ENCODE data around the gene TRAPPC6A. TPM values are rescaled to one million over a fixed set of nuclear protein-coding genes. Genes with fewer than 3 reads are reported as not detected.
A peak's percentile ranks its signal among the peaks of the same experiment; 100 is the strongest.

The TRAPPC6A gene
- total RNA-seq, 1 experiment from 2014 or later, result 6.5 TPM

- no peak for DNase-seq (ENCODE audit: low read depth)
Measured at GRCh38 chr19:45186509-45187334, 8.7 kb upstream of the TRAPPC6A start.

DNA sequence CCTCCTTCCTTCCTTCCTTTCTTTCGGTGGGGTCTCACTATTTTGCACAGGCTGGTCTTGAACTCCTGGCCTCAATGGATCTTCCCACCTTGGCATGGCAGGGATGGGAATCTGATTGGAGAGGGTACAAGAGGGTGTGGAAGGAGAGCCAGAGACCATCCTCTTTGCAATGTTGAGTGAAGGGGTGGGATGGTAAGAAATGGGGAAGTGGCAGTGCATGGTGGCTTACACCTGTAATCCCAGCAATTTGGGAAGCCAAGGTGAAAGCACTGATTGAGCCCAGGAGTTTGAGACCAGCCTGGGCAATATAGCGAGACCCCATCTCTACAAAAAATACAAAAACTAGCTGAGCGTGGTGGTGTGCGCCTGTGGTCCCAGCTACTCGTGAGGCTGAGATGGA is 6.1 kb upstream of the TRAPPC6A start:
- DNase-seq (ENCODE audit: low read depth), result no peak

DNA sequence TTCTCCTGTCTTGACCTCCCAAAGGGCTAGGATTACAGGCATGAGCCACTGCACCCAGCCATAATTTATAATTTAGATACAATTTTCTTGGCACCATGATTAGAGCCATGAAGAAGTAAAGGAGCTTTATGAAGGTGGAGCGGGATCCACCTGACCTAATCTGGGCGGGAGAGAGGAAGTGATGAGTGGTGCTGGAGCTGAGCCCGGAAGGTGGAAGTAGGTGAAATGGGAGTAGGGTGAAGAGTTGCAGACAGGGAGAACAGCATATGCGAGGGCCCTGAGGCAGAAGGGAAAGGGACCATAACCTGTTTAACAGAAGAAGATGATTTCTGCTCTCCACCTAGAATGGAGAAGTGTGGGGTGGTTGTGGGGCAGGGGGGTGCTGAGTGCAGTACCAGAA is 4.7 kb upstream of the TRAPPC6A start:
- DNase-seq (ENCODE audit: low read depth), result no peak

DNA sequence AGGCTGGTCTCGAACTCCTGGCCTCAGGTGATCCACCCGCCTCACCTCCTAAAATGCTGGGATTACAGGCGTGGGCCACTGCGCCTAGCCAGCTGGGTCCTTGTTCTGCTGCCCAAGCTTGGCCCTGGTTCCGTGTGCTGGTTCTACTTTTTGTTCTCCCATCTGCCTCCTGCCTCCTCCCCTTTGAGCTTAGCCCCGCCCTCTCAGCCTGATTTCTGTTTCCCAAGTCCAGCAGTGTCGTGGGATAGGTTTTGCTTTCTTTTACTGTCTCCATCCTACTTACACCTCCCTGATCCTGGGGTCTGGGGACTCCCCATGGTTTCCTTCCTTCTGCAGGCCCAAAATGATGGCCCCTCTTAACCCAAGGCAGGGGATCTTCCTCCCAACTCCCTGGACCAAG is 2.9 kb upstream of the TRAPPC6A start:
- no peak for DNase-seq (ENCODE audit: low read depth)

GRCh38 chr19:45179892-45180370 is 1.9 kb upstream of the TRAPPC6A start:
- no peak for DNase-seq (ENCODE audit: low read depth)

DNA sequence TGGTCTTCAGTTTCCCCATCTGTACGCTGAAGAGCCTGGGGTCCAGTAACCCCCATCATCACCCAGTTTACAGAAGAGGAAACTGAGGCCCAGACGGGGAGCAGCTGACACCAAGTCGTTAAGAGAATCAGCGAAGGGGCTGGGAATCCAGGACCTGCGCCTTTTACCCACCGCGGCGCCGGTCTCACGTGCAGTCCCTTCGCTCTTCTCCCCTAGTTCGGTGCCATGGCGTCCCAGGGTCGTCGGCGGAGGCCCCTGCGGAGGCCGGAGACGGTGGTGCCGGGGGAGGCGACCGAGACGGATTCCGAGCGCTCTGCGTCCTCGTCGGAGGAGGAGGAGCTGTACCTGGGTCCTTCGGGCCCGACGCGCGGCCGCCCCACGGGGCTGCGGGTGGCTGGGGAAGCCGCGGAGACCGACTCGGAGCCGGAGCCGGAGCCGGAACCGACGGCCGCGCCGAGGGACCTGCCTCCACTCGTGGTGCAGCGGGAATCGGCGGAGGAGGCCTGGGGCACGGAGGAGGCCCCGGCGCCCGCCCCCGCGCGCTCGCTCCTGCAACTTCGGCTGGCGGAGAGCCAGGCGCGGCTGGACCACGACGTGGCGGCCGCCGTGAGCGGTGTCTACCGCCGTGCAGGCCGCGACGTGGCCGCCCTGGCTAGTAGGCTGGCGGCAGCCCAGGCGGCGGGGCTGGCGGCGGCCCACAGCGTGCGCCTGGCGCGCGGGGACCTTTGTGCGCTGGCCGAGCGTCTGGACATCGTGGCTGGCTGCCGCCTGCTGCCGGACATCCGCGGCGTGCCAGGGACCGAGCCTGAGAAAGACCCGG is 1.2 kb upstream of the TRAPPC6A start:
- DNase-seq (ENCODE audit: low read depth), result peak; percentile 39

DNA sequence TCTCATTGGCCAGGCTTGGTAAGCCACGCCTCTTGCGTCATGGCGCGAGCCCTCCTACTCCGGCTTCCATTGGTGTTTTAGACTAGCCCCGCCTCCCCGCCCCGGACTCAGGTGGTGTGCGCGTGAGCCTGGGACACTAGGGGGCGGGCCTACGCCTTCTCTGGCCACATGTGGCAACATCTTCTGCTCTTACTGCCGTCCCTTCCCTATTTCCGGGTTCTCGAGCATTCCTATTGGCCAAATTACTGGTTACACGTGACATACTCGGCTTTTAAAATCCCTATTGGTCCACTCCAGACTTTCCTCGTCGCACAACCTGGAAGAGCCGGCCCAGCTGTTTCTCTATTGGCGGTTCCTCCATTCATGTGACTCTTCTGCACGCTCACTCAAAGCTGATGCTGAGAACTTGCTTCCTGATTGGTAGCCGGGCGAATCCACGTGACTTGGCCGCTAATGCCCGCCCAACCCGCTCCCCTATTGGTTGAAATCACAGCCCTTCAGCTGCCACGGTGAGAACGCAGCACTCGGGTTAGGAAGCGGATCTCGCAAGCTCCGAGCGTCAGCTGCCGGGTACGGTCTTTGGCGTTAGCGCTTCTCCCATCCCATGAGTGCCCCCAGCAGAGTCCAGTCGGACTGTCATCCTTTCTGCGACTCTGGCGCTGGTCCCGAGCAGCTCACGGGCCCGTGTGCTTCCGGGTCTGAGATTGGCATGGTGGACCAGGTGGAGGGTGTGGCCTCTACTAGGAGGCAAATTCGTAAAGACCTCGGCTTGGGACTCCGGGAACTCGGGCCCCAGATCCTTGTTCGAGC is 430 bp upstream of the TRAPPC6A start, which contains the start of gene BLOC1S3:
Gene BLOC1S3, plus strand, starts transcription at position 523 of the 810 bp plus-strand sequence. CDS start 513 bp downstream, outside the sequence.
- peak; percentile 100 for DNase-seq (ENCODE audit: low read depth)

- no peak for DNase-seq (ENCODE audit: low read depth)
Measured at GRCh38 chr19:45175515-45176345, 2.3 kb downstream of the TRAPPC6A start.

DNA sequence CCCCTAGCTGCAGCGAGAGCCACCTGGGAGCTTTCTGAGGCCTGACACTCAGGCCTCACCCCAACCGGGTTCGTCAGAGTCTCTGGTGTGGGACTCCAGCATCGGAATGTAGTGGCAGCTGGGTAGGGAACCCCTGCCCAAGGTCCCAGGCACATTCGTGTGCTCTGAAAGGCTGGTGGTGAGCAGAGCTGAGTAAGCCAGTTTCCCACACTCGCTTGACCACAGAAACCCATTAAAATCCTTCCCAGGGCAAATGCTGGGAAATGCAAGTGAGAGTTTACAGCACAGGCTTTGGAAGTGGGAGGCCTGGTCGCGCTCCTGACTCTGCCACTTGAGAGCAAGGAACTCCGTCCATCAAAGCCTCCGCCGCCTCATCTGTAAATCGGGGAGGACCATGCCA is 4.2 kb downstream of the TRAPPC6A start:
- peak; percentile 88 for DNase-seq (ENCODE audit: low read depth)

DNA sequence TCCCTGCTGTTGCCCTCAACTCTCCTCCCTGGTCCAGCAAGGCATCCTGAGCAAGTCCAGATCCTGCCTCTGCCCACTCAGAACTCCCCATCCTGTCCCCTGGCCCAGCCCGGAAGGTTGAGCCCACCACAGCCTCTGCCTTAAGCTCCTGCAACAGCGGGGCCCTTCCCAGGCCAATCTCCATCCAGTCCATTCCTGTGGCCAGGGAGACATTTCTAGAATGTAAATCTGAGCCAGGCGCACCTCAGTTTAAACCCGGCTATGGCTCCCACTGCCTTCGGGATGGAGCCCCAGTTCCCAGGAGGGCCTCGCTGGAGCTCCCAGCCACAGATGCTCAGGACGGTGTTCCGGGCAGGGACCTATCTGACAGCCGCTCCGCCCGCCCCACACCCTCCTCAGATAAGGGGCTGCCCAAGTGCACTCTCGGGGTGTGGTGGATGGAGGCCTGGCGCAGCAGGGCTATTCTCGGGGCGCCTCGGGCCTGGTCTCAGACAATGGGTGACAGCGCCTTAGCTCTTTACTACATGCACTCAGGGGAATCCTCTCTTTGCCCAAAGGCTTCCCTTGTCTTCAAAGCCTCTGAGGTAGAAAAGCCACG is 5.3 kb downstream of the TRAPPC6A start:
- DNase-seq (ENCODE audit: low read depth), result no peak

DNA sequence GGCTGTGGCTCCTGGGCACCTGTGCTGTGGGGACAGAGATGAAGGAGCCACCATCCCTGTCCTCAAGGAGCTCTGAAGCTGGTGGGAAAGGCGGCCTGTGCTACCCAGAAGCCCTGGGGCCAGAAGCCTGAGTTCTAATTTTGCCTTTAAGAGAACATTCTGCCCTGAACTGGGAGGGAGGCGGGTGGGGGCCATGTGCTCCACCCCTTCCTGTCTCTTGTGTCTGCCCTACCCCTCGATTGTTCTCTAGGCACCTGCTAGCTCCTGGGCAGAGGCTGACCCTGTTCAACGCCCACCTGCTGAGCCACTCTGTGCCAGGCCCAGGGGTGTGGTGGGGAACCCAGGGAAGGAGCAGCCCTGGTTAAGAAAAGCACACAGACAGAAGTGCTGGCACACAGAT is 5.9 kb downstream of the TRAPPC6A start:
- DNase-seq (ENCODE audit: low read depth), result no peak

- no peak for DNase-seq (ENCODE audit: low read depth)
Measured at GRCh38 chr19:45171211-45171623, 6.8 kb downstream of the TRAPPC6A start.

DNA sequence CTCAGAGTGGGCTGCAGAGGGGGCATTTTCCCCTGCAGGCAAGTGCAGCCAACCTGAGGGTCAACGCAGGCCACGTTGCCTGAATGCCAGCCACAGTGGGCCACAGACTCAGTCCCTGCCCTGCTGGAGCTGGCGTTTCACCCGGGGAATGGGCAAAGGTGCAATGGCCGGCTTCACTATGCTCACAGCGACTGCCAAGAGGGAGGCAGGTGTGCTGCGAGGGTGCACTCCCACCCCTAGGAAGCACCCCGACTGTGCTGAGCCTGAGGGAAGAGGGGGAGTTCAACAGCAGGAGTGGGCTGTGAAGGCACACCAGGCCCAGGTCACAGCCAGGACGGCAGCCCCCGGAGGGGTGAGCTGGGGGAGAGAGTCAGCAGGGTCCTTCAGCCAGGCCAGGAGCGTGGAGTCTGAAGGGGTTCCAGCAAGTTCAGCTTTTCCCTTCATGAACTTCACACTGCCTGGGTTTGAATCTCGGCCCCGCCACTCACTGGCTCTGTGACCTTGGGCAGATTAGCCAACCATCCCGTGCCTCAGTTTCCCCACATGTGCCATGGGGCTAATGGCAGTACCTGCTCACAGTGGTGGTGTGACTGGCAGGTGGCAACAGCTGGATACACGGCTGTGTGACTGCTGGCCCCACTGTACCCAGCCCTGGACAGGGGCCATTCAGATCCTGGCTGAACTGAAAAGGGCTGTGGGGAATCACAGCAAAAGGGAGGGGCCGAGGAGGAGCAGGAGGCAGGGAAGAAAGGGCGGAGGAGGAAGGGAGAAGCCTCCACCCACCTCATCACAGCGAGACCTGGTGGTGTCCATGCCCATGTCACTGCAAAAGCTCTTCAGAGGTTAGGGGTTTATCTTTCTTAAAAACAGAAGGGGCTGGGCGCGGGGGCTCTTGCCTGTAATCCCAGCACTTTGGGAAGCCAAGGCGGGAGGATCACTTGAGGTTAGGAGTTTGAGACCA is 7.6 kb downstream of the TRAPPC6A start:
- no peak for DNase-seq (ENCODE audit: low read depth)

DNA sequence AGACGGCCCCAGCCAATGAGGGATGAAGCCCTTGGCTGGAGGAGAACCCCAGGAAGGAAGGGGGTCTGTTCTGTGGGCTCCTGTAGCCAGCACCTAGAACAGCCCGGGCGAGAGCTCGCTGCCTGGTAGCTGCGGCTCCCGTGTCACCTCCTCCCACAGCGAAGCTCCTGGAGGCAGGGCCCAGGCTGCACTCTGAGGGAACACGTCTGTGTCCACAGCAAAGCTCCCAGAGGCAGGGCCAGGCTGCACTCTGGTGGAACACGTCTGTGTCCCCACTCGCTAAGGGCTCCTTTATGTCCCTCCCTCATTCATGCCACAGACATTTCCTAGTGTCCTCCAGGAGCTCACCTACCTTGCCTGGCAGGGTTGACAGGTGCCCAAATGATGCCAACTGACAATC is 8.4 kb downstream of the TRAPPC6A start:
- no peak for DNase-seq (ENCODE audit: low read depth)

GRCh38 chr19:45168767-45169351 is 9.2 kb downstream of the TRAPPC6A start:
- no peak for DNase-seq (ENCODE audit: low read depth)

GRCh38 chr19:45166723-45167252 is 11.2 kb downstream of the TRAPPC6A start:
- DNase-seq (ENCODE audit: low read depth), result no peak

- DNase-seq (ENCODE audit: low read depth), result peak; percentile 51
Measured at GRCh38 chr19:45164577-45165335, 13.3 kb downstream of the TRAPPC6A start.

All from RPMI7951 (cell line).